Hypothalamus (tissue), 51 donors: ENCODE results near the gene RASA2.
"Not testable (repeated sequence)": the region's sequence is repeated elsewhere in the genome, so short reads cannot be mapped to it uniquely, and the experiment has no call there.

Source experiments
- DNase-seq, 51 donors: peaks; one replicate each; lab custom pipeline; 2025; lab: John Stamatoyannopoulos, UW

The RASA2 gene

GRCh38 chr3:141628868-141629441, 142.1 kb downstream of the RASA2 start:
- not testable (repeated sequence) for DNase-seq

DNA sequence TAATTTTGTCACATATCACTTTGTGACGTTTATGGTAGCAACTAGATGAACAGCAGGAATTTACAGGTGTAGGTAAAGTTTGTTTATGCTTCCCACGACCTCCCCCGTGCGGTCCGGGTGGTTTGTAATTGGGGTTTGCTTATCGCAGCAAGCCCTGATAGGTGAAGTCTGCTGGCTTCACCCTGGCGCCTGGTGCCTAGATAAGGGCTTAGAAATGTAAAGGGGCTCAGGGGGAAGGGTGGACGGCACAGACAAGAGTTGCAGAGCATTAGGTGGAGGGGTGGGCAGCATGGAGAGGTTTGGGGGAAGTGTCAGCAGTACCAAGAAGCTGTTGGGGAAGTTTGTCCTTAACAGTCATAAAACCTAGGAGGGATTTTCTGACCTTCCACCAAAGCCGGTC, 143.1 kb downstream of the RASA2 start:
- DNase-seq = no peak

- no peak for DNase-seq
Observed at GRCh38 chr3:141632779-141633374, 146.1 kb downstream of the RASA2 start.

GRCh38 chr3:141642215-141642614, 155.4 kb downstream of the RASA2 start:
- DNase-seq = no peak

- DNase-seq = no peak
Observed at GRCh38 chr3:141643391-141643790, 156.6 kb downstream of the RASA2 start.

DNA sequence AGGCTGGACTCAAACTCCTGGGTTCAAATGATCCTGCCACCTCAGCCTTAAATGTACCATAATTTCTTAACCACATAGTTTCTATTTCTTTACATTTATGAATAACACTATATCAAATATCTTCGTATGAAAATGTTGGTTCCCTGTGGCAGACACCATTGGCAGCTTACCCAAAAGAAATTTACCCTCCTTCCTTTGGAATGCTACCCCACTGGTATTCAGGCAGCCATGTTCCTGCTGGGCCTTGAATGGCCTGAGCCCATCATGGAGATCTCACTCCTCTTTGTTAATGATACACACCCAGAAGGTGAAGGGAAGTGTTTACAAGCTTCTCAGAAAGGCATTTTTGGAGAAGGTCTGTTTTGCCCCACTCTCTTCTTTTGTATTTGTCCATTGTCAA, 157.0 kb downstream of the RASA2 start:
- DNase-seq = no peak

DNA sequence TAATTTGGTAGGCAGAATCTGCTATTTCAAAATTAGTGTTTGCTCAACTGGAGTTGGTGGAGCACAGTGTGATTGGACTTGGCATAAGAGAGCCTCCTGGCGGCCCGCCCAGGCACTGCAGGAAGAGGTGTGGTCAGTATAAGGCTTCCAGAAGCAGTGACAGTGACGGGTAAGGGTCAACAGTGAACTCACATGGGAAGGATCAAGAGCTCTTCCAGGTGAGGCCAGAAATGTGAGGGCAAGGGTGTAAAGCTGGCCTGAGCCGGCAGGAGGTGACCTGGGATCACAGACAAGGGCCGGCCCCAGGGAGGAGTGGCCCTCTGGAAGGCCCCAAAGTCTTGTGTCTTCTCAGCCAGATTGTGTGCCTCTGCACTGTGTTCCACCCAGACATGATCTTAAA, 158.1 kb downstream of the RASA2 start:
- DNase-seq = peak in 27 of 51 donors; percentile 1 to 57 (median 21)

DNA sequence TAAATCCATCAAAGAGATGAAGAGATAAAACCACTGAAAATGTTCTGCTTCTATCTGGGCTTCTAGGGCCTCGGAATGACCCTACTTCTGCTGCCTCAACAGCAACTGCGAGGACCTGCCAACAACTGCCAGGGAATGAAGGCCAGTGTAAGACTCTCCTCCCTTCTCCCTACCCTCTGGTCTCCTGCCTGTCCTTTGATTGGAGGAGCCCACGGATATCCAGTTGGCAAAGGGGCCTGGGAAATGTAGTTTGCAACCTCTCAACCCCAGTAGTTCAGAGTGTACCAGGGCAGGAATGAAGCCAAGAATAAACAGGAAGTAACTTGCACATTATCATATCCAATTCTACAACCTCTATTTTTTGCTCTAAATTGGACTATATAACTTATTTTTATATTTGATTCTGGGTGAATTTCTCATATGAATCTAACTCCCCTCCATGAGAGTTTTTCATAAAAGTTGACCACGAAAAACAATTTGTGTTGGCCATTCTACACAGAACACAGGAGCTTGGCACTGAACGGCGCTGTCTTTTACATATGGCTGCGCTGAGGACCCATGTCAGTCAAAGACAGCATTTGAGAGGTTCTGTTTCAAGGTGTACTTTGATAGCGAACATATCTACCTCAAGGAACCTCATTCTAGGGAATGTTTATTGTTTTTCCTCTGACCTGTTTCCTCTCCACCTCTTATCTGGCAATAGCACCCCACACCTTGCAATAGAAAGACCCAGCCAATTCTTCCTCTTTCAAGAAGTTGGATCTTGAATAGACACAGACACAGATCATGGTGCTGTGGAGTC, 160.1 kb downstream of the RASA2 start:
- DNase-seq = peak in 6 of 51 donors; percentile 3 to 12 (median 8)

DNA sequence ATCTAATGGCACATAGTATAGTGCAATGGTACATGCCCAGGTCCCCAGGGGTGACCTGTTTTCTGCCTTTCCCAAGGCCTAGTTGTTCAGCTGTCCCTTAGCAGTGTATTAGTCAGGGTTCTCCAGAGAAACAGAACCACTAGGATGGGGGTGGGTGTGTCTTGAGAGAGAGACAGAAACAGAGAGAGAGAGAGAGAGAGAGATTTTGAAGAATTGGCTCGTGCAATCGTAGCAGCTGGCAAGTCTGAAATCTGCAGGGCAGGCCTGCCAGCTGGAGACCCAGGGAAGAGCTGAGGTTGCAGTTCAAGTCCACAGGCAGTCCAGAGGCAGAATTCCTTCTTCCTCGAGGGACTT, 160.7 kb downstream of the RASA2 start:
- no peak for DNase-seq

GRCh38 chr3:141648055-141648910, 161.5 kb downstream of the RASA2 start:
- DNase-seq = no peak

GRCh38 chr3:141649871-141650270, 163.0 kb downstream of the RASA2 start:
- no peak for DNase-seq

GRCh38 chr3:141650783-141651182, 164.0 kb downstream of the RASA2 start:
- no peak for DNase-seq

- DNase-seq = no peak
Observed at GRCh38 chr3:141651409-141651808, 164.6 kb downstream of the RASA2 start.

GRCh38 chr3:141652349-141652748, 165.5 kb downstream of the RASA2 start:
- no peak for DNase-seq

- DNase-seq = no peak
Observed at GRCh38 chr3:141653847-141654246, 167.0 kb downstream of the RASA2 start.

DNA sequence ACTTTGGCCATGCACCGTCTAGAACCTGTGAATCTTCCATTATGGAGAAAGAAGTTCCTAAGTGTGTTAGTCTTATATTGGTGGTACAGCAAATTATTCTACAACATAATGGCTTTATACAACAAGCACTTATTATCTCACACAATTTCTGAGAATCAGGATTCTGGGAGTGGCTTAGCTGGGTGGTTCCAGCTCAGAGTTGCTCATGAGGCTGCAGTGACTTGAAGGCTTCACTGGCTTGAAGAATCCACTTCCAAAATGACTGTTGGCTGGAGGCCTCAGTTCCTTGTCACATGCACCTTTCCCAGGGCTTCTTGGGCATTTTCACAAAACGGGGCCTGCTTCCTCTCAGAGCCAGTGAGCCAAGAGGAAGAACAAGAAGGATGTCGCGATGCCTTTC, 169.0 kb downstream of the RASA2 start:
- no peak for DNase-seq

GRCh38 chr3:141656771-141657170, 169.9 kb downstream of the RASA2 start:
- DNase-seq = no peak

GRCh38 chr3:141657516-141657915, 170.7 kb downstream of the RASA2 start:
- DNase-seq = no peak

GRCh38 chr3:141659821-141660613, 173.2 kb downstream of the RASA2 start:
- peak in 46 of 51 donors; percentile 10 to 80 (median 46) for DNase-seq

GRCh38 chr3:141660614-141660947, 173.8 kb downstream of the RASA2 start:
- DNase-seq = no peak
